RWPE2 (cell line): ENCODE results near the gene WDR35.
"Not testable (repeated sequence)": the region's sequence is repeated elsewhere in the genome, so short reads cannot be mapped to it uniquely, and the experiment has no call there.

Source experiments
- ATAC-seq: fragments of 200-7000 bp; cut with Tn5 transposase; 3 replicates; pipeline ENCODE4 v1.9.1; 2021; ENCODE audit warnings: low read depth
- DNase-seq: peaks from one replicate; pipeline ENCODE4 v3.0.0-alpha.2; 2020; ENCODE audit warnings: low spot score
- H3K27ac ChIP-seq: fragments of 450-650 bp; 2 replicates; pipeline ENCODE4 v1.5.1; 2017; ENCODE audit warnings: mild to moderate bottlenecking; ENCODE audit not compliant: poor library complexity, severe bottlenecking
- H3K27me3 ChIP-seq: fragments of 250-450 bp; sonication (Bioruptor Pico); 2 replicates; pipeline ENCODE4 v1.5.1; 2021; ENCODE audit warnings: mild to moderate bottlenecking, moderate library complexity; ENCODE audit not compliant: insufficient read depth, poor library complexity, severe bottlenecking
- H3K36me3 ChIP-seq: fragments of 250-450 bp; sonication (Bioruptor Pico); 2 replicates; pipeline ENCODE4 v1.5.1; 2020; ENCODE audit warnings: low read depth, mild to moderate bottlenecking, moderate library complexity
- H3K4me1 ChIP-seq: fragments of 250-450 bp; sonication (Bioruptor Pico); 2 replicates; pipeline ENCODE4 v1.5.1; 2021; ENCODE audit warnings: mild to moderate bottlenecking, moderate library complexity; ENCODE audit not compliant: insufficient read depth, poor library complexity, severe bottlenecking
- H3K4me3 ChIP-seq: fragments of 250-450 bp; sonication (Bioruptor Pico); 2 replicates; pipeline ENCODE4 v1.5.1; 2021; ENCODE audit warnings: mild to moderate bottlenecking, moderate library complexity; ENCODE audit not compliant: severe bottlenecking
- H3K9me3 ChIP-seq: fragments of 250-450 bp; sonication (Bioruptor Pico); 2 replicates; pipeline ENCODE4 v1.5.1; 2021; ENCODE audit warnings: mild to moderate bottlenecking, moderate library complexity; ENCODE audit not compliant: severe bottlenecking
- CTCF ChIP-seq: fragments of 450-650 bp; IDR thresholded peaks from one replicate; pipeline ENCODE4 v1.5.1; 2017; ENCODE audit warnings: mild to moderate bottlenecking, moderate library complexity; ENCODE audit not compliant: poor library complexity, severe bottlenecking

WDR35 gene

GRCh38 chr2:19897623-19898245, 92.2 kb downstream of the WDR35 start:
- Histone ChIP-seq H3K9me3 (no peaks in the 10 kb centered on the region), H3K4me1 (peaks cover 36% of the 10 kb centered on the region), H3K4me3 (no peak overlapping the region), H3K27ac (no peak overlapping the region), H3K36me3 (peaks cover 25% of the 10 kb centered on the region), H3K27me3 (no peaks in the 10 kb centered on the region)
- no peak for TF ChIP-seq CTCF
- no peak for ATAC-seq
- DNase-seq, result no peak

GRCh38 chr2:19895535-19895934, 94.4 kb downstream of the WDR35 start:
- DNase-seq, result no peak
- H3K9me3 ChIP-seq, result no peaks in the 10 kb centered on the region
- peaks cover 25% of the 10 kb centered on the region for H3K36me3 ChIP-seq
- ATAC-seq, result no peak
- peaks cover 34% of the 10 kb centered on the region for H3K4me1 ChIP-seq
- no peak overlapping the region for H3K27ac ChIP-seq
- H3K27me3 ChIP-seq, result no peaks in the 10 kb centered on the region
- no peak for TF ChIP-seq CTCF
- H3K4me3 ChIP-seq, result no peak overlapping the region

- DNase-seq, result no peak
- Histone ChIP-seq H3K4me1 (peaks cover 26% of the 10 kb centered on the region), H3K9me3 (no peaks in the 10 kb centered on the region), H3K27me3 (no peaks in the 10 kb centered on the region), H3K4me3 (no peak overlapping the region), H3K36me3 (peaks cover 25% of the 10 kb centered on the region), H3K27ac (no peak overlapping the region)
- no peak for TF ChIP-seq CTCF
- ATAC-seq, result no peak
Measured at GRCh38 chr2:19894134-19894792, 95.6 kb downstream of the WDR35 start.

GRCh38 chr2:19893520-19894133, 96.3 kb downstream of the WDR35 start:
- Histone ChIP-seq H3K4me1 (peaks cover 20% of the 10 kb centered on the region), H3K27ac (no peak overlapping the region), H3K27me3 (no peaks in the 10 kb centered on the region), H3K36me3 (peaks cover 25% of the 10 kb centered on the region), H3K4me3 (no peak overlapping the region), H3K9me3 (no peaks in the 10 kb centered on the region)
- ATAC-seq, result no peak
- DNase-seq, result no peak
- TF ChIP-seq CTCF, result no peak

GRCh38 chr2:19891971-19892370, 97.9 kb downstream of the WDR35 start:
- H3K4me3 ChIP-seq, DNase-seq, H3K27me3 ChIP-seq, H3K4me1 ChIP-seq, H3K9me3 ChIP-seq, ATAC-seq, H3K27ac ChIP-seq: not testable (repeated sequence)
- peaks cover 20% of the 10 kb centered on the region for H3K36me3 ChIP-seq
